GM12892 (cell line): ENCODE results near the gene INPP4A.

ENCODE experiments used
- POLR2A ChIP-seq: IDR thresholded peaks from 2 replicates; pipeline ENCODE4 v1.6.1; 2011; ENCODE audit warnings: low read depth, low read length, control low read depth
- POLR2AphosphoS5 ChIP-seq: IDR thresholded peaks from 2 replicates; pipeline ENCODE4 v1.6.1; 2011; ENCODE audit warnings: low read depth, low read length, control low read depth

- TF ChIP-seq POLR2A = peak; percentile 93
- peak; percentile 85 for TF ChIP-seq POLR2AphosphoS5
Observed at GRCh38 chr2:98608116-98608961, 163.7 kb downstream of the INPP4A start, which contains the start of the genes COA5 and UNC50.
